K562 (cell line): ENCODE results near the gene PEX10. TPM values are rescaled to one million over a fixed set of nuclear protein-coding genes. Genes with fewer than 3 reads are reported as not detected.
A peak's percentile ranks its signal among the peaks of the same experiment; 100 is the strongest.

Source experiments
- ARID2 ChIP-seq: fragments of 450-650 bp; IDR thresholded peaks from 2 replicates; pipeline ENCODE4 v1.6.1; 2017; ENCODE audit warnings: antibody characterized with exemption, mild to moderate bottlenecking
- HLTF ChIP-seq: fragments of 450-650 bp; IDR thresholded peaks from 2 replicates; pipeline ENCODE4 v1.6.1; 2016
- IRF2 ChIP-seq: sonication (generic); formaldehyde crosslinking; IDR thresholded peaks from 2 replicates; pipeline ENCODE4 v1.8.1; 2022; ENCODE audit warnings: mild to moderate bottlenecking, missing genetic modification reagents
- L3MBTL2 ChIP-seq: fragments of 450-650 bp; IDR thresholded peaks from 2 replicates; pipeline ENCODE4 v1.6.1; 2016; ENCODE audit warnings: mild to moderate bottlenecking, moderate library complexity
- MGA ChIP-seq: fragments of 450-650 bp; IDR thresholded peaks from 2 replicates; pipeline ENCODE4 v1.6.1; 2016; ENCODE audit warnings: mild to moderate bottlenecking, moderate library complexity
- MNT ChIP-seq, 2 experiments: fragments of 450-650 bp; conservative IDR thresholded peaks; 2 replicates each; pipeline ENCODE4 v1.6.1; 2017; ENCODE audit warnings: mild to moderate bottlenecking in 2 of 2, moderate library complexity in 2 of 2
- PTRF ChIP-seq: fragments of 450-650 bp; IDR thresholded peaks from 2 replicates; pipeline ENCODE4 v1.6.1; 2016; ENCODE audit warnings: mild to moderate bottlenecking, missing genetic modification characterization, missing compliant biosample characterization
- RBM34 ChIP-seq: fragments of 200-400 bp; formaldehyde crosslinking; IDR thresholded peaks from 2 replicates; pipeline ENCODE4 v1.6.1; 2018; ENCODE audit warnings: low read length, borderline replicate concordance; ENCODE audit not compliant: insufficient read depth
- RCOR1 ChIP-seq, 2 experiments: IDR thresholded peaks; 2 replicates each; pipeline ENCODE4 v1.6.1; 2012; ENCODE audit warnings: low read depth in 2 of 2, low read length in 2 of 2, borderline replicate concordance in 1 of 2, improper control_type of control experiment in 1 of 2
- SRSF3 ChIP-seq: fragments of 200-400 bp; formaldehyde crosslinking; IDR thresholded peaks from 2 replicates; pipeline ENCODE4 v1.6.1; 2016; ENCODE audit warnings: mild to moderate bottlenecking, low read length, moderate library complexity; ENCODE audit not compliant: insufficient read depth
- TOE1 ChIP-seq, 2 experiments: fragments of 450-650 bp in 1 of 2; sonication (generic) in 1 of 2; formaldehyde crosslinking in 1 of 2; IDR thresholded peaks; 2 replicates each; pipeline versions ENCODE4 v1.7.1 to v1.8.0; 2016 to 2022; ENCODE audit warnings: borderline replicate concordance in 2 of 2, mild to moderate bottlenecking in 2 of 2, antibody characterized with exemption in 1 of 2, inconsistent platforms in 1 of 2, low read depth in 1 of 2, missing genetic modification reagents in 1 of 2, moderate library complexity in 1 of 2
- ZNF668 ChIP-seq: fragments of 250-450 bp; sonication (Bioruptor Pico); IDR thresholded peaks from 2 replicates; pipeline ENCODE4 v1.8.0; 2022; ENCODE audit warnings: mild to moderate bottlenecking, inconsistent platforms
- ZNF77 ChIP-seq: fragments of 250-450 bp; sonication (Bioruptor Pico); IDR thresholded peaks from 2 replicates; pipeline ENCODE4 v1.5.0; 2020
- polyA plus RNA-seq, 8 experiments: library from polyadenylated mRNA; depleted of rRNA in 4 of 8; stranded (reverse) in 5 of 8; unstranded in 3 of 8; fragments of >200 nt; fragmentation: Nextera tagmentation in 2 of 8; fragmentation: Illumina TruSeq in 1 of 8; extraction: Ambion mirVana in 2 of 8; extraction: Trizol in 1 of 8; gene quantifications; 2 replicates each; pipeline versions ENCODE4 v1.2.1 to v1.2.3, GENCODE V29; 2011 to 2014; ENCODE audit warnings: inconsistent platforms in 1 of 8, missing spikeins in 1 of 8
- total RNA-seq, 7 experiments: library from RNA; depleted of rRNA in 6 of 7; stranded (reverse); fragments of >200 nt in 6 of 7; fragmentation: Illumina TruSeq in 2 of 7; extraction: Trizol in 2 of 7; gene quantifications; 2 replicates each; pipeline versions ENCODE4 v1.2.1 to v1.2.3, GENCODE V29; 2011 to 2021; ENCODE audit warnings: low replicate concordance in 1 of 7

The PEX10 gene
- total and polyA plus RNA-seq, 9 of the 15 experiments (the other 6 are each of a cell fraction or from before 2014, with no cell fraction given), result 0.03 to 26.2 (median 8.7) TPM

- TF ChIP-seq RBM34 (no peak), L3MBTL2 (peak; percentile 97), ZNF77 (no peak), SRSF3 (no peak), ARID2 (no peak), MGA (peak; percentile 95), TOE1 (IDR thresholded peaks at IDR 0.05; ENCODE audit: borderline replicate concordance) (no peak), TOE1 (CRISPR knock-in tag; IDR thresholded peaks at IDR 0.05; ENCODE audit: borderline replicate concordance, low read depth) (no peak), MNT (conservative IDR thresholded peaks at IDR 0.05) (peak in 1 of 2 experiments; percentile 79; a peak in 1 of 4 replicates), HLTF (no peak), ZNF668 (CRISPR knock-in tag) (no peak), RCOR1 (IDR thresholded peaks at IDR 0.05; ENCODE audit: borderline replicate concordance in 1 of 2, low read depth in 2 of 2, low read length in 2 of 2) (0 out of 4 replicates have a peak, but pooled peaks of 1 of the 2 experiments have one; percentile 10), PTRF (tag) (no peak), IRF2 (CRISPR knock-in tag) (no peak)
These were observed 570 bp upstream of the PEX10 start (continued) for GRCh38 chr1:2412773-2413494.
